IMR-90 (cell line): Measurements from ENCODE around the gene ERG. TPM values are rescaled to one million over a fixed set of nuclear protein-coding genes. Genes with fewer than 3 reads are reported as not detected.
A peak's percentile ranks its signal among the peaks of the same experiment; 100 is the strongest.

Source experiments
- ATAC-seq: fragments of 200-7000 bp; cut with Tn5 transposase; 2 replicates; pipeline ENCODE4 v1.9.1; 2020; ENCODE audit warnings: low read depth, mild to moderate bottlenecking, moderate library complexity
- BruUV-seq: library from RNA; stranded (reverse); fragments of 400-500 nt; replicated peaks from 2 replicates; lab custom pipeline; 2021; lab: Mats Ljungman, UMichigan
- CTCF ChIA-PET: fragments of 300-600 bp; formaldehyde crosslinking; extraction: SDS; loops from one replicate; lab custom pipeline; 2021; ENCODE audit warnings: antibody characterized with exemption; lab: Yijun Ruan, JAX
- POLR2A ChIA-PET: fragments of 300-600 bp; sonication (Branson Sonifier 250); formaldehyde crosslinking; loops from one replicate; lab custom pipeline; 2022; ENCODE audit warnings: antibody characterized with exemption; ENCODE audit not compliant: unreplicated experiment; lab: Charles Lee
- DNase-seq: peaks from one replicate; pipeline ENCODE4 v3.0.0; 2013
- H2AFZ ChIP-seq: replicated peaks from 2 replicates; pipeline ENCODE3; 2013; ENCODE audit warnings: low read length, mild to moderate bottlenecking; ENCODE audit not compliant: poor library complexity
- H2AK5ac ChIP-seq: 2 replicates; pipeline ENCODE4 v1.6.1; 2013; ENCODE audit warnings: low read depth, low read length, inconsistent platforms
- H2AK9ac ChIP-seq: replicated peaks from 2 replicates; pipeline ENCODE3; 2013; ENCODE audit warnings: mild to moderate bottlenecking, low read depth, low read length, moderate library complexity; ENCODE audit not compliant: poor library complexity
- H2BK120ac ChIP-seq: 2 replicates; pipeline ENCODE4 v1.6.1; 2013; ENCODE audit warnings: low read depth, low read length, inconsistent platforms
- H2BK15ac ChIP-seq: 3 replicates; pipeline ENCODE4 v1.6.1; 2013; ENCODE audit warnings: low read depth, low read length, inconsistent platforms
- H2BK20ac ChIP-seq: 2 replicates; pipeline ENCODE4 v1.6.1; 2013; ENCODE audit warnings: low read depth, mild to moderate bottlenecking, inconsistent platforms, low read length, moderate library complexity
- H2BK5ac ChIP-seq: 2 replicates; pipeline ENCODE4 v1.6.1; 2013; ENCODE audit warnings: mild to moderate bottlenecking, low read depth, low read length, inconsistent platforms; ENCODE audit not compliant: poor library complexity, severe bottlenecking
- H3K14ac ChIP-seq: replicated peaks from 2 replicates; pipeline ENCODE4 v1.6.1; 2013; ENCODE audit warnings: low read depth, low read length, inconsistent platforms
- H3K18ac ChIP-seq: 2 replicates; pipeline ENCODE4 v1.6.1; 2013; ENCODE audit warnings: low read depth, low read length, control low read depth
- H3K23ac ChIP-seq: 2 replicates; pipeline ENCODE4 v1.6.1; 2013; ENCODE audit warnings: low read depth, low read length, inconsistent platforms
- H3K27ac ChIP-seq: 2 replicates; pipeline ENCODE4 v1.5.1; 2013; ENCODE audit warnings: mild to moderate bottlenecking, control low read depth, low read length; ENCODE audit not compliant: insufficient read depth
- H3K27me3 ChIP-seq: 2 replicates; pipeline ENCODE4 v1.6.1; 2013; ENCODE audit warnings: low read length; ENCODE audit not compliant: control insufficient read depth, insufficient read depth
- H3K36me3 ChIP-seq: 2 replicates; pipeline ENCODE4 v1.6.1; 2013; ENCODE audit warnings: low read length, mixed read lengths; ENCODE audit not compliant: control insufficient read depth, insufficient read depth
- H3K4ac ChIP-seq: 2 replicates; pipeline ENCODE4 v1.6.1; 2013; ENCODE audit warnings: low read depth, low read length, inconsistent platforms
- H3K4me1 ChIP-seq: 2 replicates; pipeline ENCODE4 v1.6.1; 2013; ENCODE audit warnings: low read length, mixed read lengths; ENCODE audit not compliant: control insufficient read depth, insufficient read depth
- H3K4me2 ChIP-seq: 2 replicates; pipeline ENCODE4 v1.6.1; 2013; ENCODE audit warnings: low read depth, mild to moderate bottlenecking, control low read depth, low read length, moderate library complexity
- H3K4me3 ChIP-seq: 2 replicates; pipeline ENCODE4 v1.5.1; 2013; ENCODE audit warnings: low read depth, mild to moderate bottlenecking, control low read depth, low read length, moderate library complexity; ENCODE audit not compliant: insufficient read depth
- H3K56ac ChIP-seq: 2 replicates; pipeline ENCODE4 v1.6.1; 2013; ENCODE audit warnings: low read length, inconsistent platforms; ENCODE audit not compliant: insufficient read depth; ENCODE audit errors: extremely low read depth
- H3K79me1 ChIP-seq, 2 experiments: 2 replicates each; pipeline ENCODE4 v1.6.1; 2013; ENCODE audit warnings: low read length in 2 of 2, inconsistent platforms in 1 of 2, low read depth in 1 of 2
- H3K9ac ChIP-seq: 2 replicates; pipeline ENCODE4 v1.6.1; 2013; ENCODE audit warnings: low read depth, low read length, control low read depth
- H3K9me1 ChIP-seq: 2 replicates; pipeline ENCODE4 v1.6.1; 2013; ENCODE audit warnings: low read length, inconsistent platforms; ENCODE audit not compliant: insufficient read depth
- H3K9me3 ChIP-seq: 2 replicates; pipeline ENCODE4 v1.6.1; 2013; ENCODE audit warnings: low read length; ENCODE audit not compliant: control insufficient read depth, insufficient read depth
- H4K20me1 ChIP-seq: 2 replicates; pipeline ENCODE4 v1.6.1; 2013; ENCODE audit warnings: low read length, inconsistent platforms; ENCODE audit not compliant: insufficient read depth
- H4K5ac ChIP-seq: 2 replicates; pipeline ENCODE4 v1.6.1; 2013; ENCODE audit warnings: mild to moderate bottlenecking, low read depth, low read length, control low read depth
- H4K8ac ChIP-seq, 2 experiments: 2 replicates each; pipeline ENCODE4 v1.6.1; 2013; ENCODE audit warnings: low read depth in 2 of 2, low read length in 2 of 2, control low read depth in 1 of 2, inconsistent platforms in 1 of 2
- H4K91ac ChIP-seq: 2 replicates; pipeline ENCODE4 v1.6.1; 2013; ENCODE audit warnings: low read depth, low read length, inconsistent platforms; ENCODE audit not compliant: insufficient read depth
- CEBPB ChIP-seq: IDR thresholded peaks from 2 replicates; pipeline ENCODE4 v1.6.1; 2012; ENCODE audit warnings: low read depth, low read length, improper control_type of control experiment
- USF2 ChIP-seq: fragments of 150-350 bp; IDR thresholded peaks from 2 replicates; pipeline ENCODE4 v1.6.1; 2017; ENCODE audit warnings: mild to moderate bottlenecking, antibody characterized with exemption, low read length, low read depth
- WGBS, 2 experiments: methylation state at CpG; one replicate each; pipeline versions ENCODE4 v1.1.5 to v1.1.7; 2013; ENCODE audit warnings: missing lambda C conversion rate in 2 of 2; ENCODE audit not compliant: insufficient read length in 1 of 2; ENCODE audit errors: extremely low coverage in 2 of 2; 5-methylcytosine and 5-hydroxymethylcytosine counted together
- dilution Hi-C: fragments of 300-500 bp; cut with HindIII; formaldehyde crosslinking; loops from one replicate; pipeline ENCODE4 v1.14.3; 2018; ENCODE audit warnings: low sequenced_read_pairs; ENCODE audit not compliant: unreplicated experiment
- in situ Hi-C: fragments of 300-500 bp; cut with MboI; formaldehyde crosslinking; loops from 3 replicates; pipeline ENCODE4 v1.14.3; 2019; ENCODE audit warnings: low sequenced_read_pairs, inconsistent platforms, mixed read lengths
- intact Hi-C: fragments of 100-400 bp; cut with micrococcal nuclease; formaldehyde crosslinking; loops from 2 replicates; pipeline ENCODE4 v1.10.0; 2022
- polyA plus RNA-seq, 3 experiments: library from polyadenylated mRNA; depleted of rRNA; stranded (reverse); fragments of >200 nt; gene quantifications; 2 replicates each; pipeline ENCODE4 v1.2.3, GENCODE V29; 2012; ENCODE audit warnings: low replicate concordance in 1 of 3
- total RNA-seq: library from RNA; depleted of rRNA; stranded (reverse); fragments of >200 nt; gene quantifications from 2 replicates; pipeline ENCODE4 v1.2.3, GENCODE V29; 2012

Gene ERG
- total and polyA plus RNA-seq, 2 of the 4 experiments (the other 2 are of a cell fraction): not detected

- H3K27ac ChIP-seq: no peak overlapping the region
- no peak overlapping the region for H3K14ac ChIP-seq
- no peak overlapping the region for H4K91ac ChIP-seq
- no peaks in the 10 kb centered on the region for H4K20me1 ChIP-seq
- no peak overlapping the region for H3K23ac ChIP-seq
- no peak overlapping the region for H4K5ac ChIP-seq
- no peak overlapping the region for H2AK5ac ChIP-seq
- H3K4me2 ChIP-seq: no peak overlapping the region
- TF ChIP-seq CEBPB: 0 out of 2 replicates have a peak, but pooled peaks have one; percentile 14
- TF ChIP-seq USF2: no peak
- ChIA-PET CTCF (no interaction called here), POLR2A (no interaction called here)
- H3K4me1 ChIP-seq: no peaks in the 10 kb centered on the region
- H2BK20ac ChIP-seq: no peak overlapping the region
- H2BK15ac ChIP-seq: no peak overlapping the region
- in situ Hi-C loops: no loop called here
- H3K9ac ChIP-seq: no peak overlapping the region
- 60% methylated on average over 1 of the region's 3 CpGs; no CpG with 5 or more reads in 1 of the 2 experiments for WGBS, 2 experiments
- H3K27me3 ChIP-seq: peaks cover 10% of the 10 kb centered on the region
- DNase-seq: no peak
- H3K9me1 ChIP-seq: no peaks in the 10 kb centered on the region
- H4K8ac ChIP-seq: no peak overlapping the region
- no peak overlapping the region for H3K56ac ChIP-seq
- H3K4ac ChIP-seq: no peak overlapping the region
- no peaks in the 10 kb centered on the region for H3K9me3 ChIP-seq
- no peaks in the 10 kb centered on the region for H3K79me1 ChIP-seq
- no peak overlapping the region for H3K18ac ChIP-seq
- intact Hi-C loops: no loop called here
- H2AK9ac ChIP-seq: no peak overlapping the region
- BruUV-seq: no TSS peak
- H2BK5ac ChIP-seq: no peak overlapping the region
- ATAC-seq: no peak
- H3K4me3 ChIP-seq: no peak overlapping the region
- dilution Hi-C loops: no loop called here
- H3K36me3 ChIP-seq: no peaks in the 10 kb centered on the region
- no peak overlapping the region for H2BK120ac ChIP-seq
- H2AFZ ChIP-seq: no peak overlapping the region
These were observed 78.1 kb downstream of the ERG start for GRCh38 chr21:38420140-38420539.
